KOPT-K1 (cell line): ENCODE measurements around the gene CTIF.

Experiments
- H3K27ac ChIP-seq: fragments of 200-600 bp; sonication (generic); 2 replicates; pipeline ENCODE4 v1.5.1; 2016; ENCODE audit warnings: antibody characterized with exemption, mild to moderate bottlenecking, low read depth, low read length; ENCODE audit not compliant: poor library complexity, severe bottlenecking
- H3K36me3 ChIP-seq: fragments of 200-600 bp; sonication (generic); 2 replicates; pipeline ENCODE4 v1.5.1; 2017; ENCODE audit warnings: antibody characterized with exemption, mild to moderate bottlenecking, low read length, moderate library complexity; ENCODE audit not compliant: insufficient read depth
- H3K9me3 ChIP-seq: fragments of 200-600 bp; sonication (generic); 2 replicates; pipeline ENCODE4 v1.5.1; 2017; ENCODE audit warnings: antibody characterized with exemption, low read length, mild to moderate bottlenecking; ENCODE audit not compliant: insufficient read depth, poor library complexity, severe bottlenecking

The CTIF gene

GRCh38 chr18:48819276-48819675 lies 280.4 kb downstream of the CTIF start:
- H3K27ac ChIP-seq: no peak overlapping the region
- H3K9me3 ChIP-seq: no peaks in the 10 kb centered on the region
- no peaks in the 10 kb centered on the region for H3K36me3 ChIP-seq

DNA sequence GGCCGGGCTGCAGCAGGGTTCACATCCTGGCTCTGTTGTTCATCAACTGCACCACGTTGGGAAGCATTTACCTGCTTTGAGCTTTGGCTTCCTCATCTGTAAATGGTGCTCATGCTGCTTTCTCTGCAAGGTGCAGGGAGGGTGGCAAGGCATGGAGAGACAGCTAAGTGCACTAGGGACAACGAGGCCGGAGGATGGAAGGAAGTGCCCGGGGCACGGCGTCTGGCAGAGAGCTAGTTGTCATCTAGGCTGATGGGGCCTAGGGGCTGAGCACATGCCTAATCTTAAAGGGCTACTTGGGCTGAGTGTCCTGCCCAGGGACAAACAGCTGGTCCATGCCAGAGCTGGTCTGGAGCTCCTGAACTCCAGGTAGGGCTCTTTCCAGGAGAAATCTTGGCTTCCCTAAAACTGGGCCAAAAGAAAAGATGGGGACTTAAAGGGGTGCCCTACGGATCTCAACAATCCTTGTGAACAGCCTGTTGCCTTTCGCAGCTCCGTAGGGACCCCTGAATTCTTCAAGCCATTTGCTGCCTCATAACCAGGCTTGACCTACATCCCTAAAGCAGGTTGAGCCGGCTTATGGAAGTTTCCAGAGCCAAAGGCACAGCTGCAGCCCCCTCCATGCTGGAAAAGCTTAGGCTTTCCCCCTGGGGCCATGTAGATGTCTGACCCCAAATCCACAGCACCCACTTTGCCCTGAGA lies 281.1 kb downstream of the CTIF start:
- Histone ChIP-seq H3K9me3 (no peaks in the 10 kb centered on the region), H3K36me3 (no peaks in the 10 kb centered on the region), H3K27ac (no peak overlapping the region)

DNA sequence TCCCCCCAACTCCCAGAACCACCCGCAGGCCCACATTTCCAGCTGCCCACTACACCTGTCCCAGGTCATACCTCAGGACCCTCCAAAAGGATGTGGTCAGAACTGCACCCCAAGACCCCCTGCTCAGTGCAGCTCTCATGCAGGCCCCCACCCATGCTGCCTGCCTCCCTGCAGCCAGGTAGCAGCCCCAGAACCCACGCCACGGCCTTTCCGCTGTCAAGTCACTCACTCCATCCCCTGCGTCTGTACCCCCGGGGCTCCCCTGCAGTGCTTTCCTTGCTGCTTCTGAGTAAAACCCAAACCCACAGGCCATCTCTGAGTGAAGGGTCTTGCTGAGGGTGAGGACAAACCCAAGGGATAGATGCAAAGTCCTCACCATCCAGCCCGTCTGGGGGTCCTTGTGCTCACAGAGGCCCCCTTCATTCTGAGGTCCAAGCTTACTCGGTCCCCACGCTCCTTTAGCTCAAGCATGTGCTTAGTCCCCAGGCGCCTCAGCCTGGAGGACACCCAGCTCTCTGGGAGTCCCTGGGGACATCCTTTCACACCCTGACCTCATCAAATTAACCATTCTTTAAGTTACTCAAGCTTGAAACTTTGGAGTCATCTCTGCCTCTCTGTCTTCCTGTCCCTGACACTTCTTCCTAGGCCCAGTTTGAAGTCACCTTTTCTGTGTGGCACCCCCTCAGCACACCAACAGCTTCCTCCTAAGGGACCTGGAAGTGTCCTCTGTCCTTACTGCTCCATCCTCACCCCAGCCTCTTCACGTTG lies 281.8 kb downstream of the CTIF start:
- no peak overlapping the region for H3K27ac ChIP-seq
- no peaks in the 10 kb centered on the region for H3K9me3 ChIP-seq
- no peaks in the 10 kb centered on the region for H3K36me3 ChIP-seq

DNA sequence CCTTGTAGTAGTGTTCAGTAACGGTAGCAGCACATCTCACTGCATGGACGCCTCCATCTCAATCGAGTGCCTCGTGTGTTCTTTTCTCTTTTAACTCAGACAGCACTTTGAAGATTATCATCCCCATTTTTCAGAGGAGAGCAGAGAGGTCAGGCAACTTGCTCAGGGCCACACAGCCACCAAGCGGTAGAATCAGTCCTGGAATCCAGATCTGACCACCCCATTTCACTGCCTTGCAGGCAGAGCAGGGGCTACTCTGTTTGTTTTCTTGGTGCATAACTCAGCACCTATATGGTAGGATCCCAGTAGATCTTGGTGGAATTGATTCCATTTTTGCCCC lies 282.4 kb downstream of the CTIF start:
- H3K27ac ChIP-seq: no peak overlapping the region

DNA sequence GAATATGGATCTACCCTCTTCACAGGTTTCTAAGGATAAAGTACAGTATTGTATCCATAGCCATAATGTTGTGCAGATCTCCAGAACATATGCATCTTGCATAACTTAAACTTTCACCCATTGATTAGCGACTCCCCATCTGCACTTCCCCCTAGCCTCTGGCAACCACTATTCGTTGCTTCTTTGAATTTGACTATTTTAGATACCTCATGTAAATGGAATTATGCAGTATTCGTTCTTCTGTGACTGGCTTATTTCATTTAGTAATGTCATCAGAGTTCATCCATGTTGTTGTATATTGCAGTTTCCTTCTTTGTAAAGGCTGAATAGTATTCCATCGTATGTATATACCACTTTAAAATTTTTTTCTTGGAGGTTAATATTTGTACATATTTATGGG lies 283.0 kb downstream of the CTIF start:
- no peaks in the 10 kb centered on the region for H3K9me3 ChIP-seq
- no peaks in the 10 kb centered on the region for H3K36me3 ChIP-seq
- no peak overlapping the region for H3K27ac ChIP-seq

More for the DNA sequence above, 282.4 kb downstream of the CTIF start:
- Histone ChIP-seq H3K36me3 (no peaks in the 10 kb centered on the region), H3K9me3 (no peaks in the 10 kb centered on the region)

- no peaks in the 10 kb centered on the region for H3K36me3 ChIP-seq
- no peaks in the 10 kb centered on the region for H3K9me3 ChIP-seq
- no peak overlapping the region for H3K27ac ChIP-seq
Observed at GRCh38 chr18:48824231-48824970, 285.6 kb downstream of the CTIF start.

DNA sequence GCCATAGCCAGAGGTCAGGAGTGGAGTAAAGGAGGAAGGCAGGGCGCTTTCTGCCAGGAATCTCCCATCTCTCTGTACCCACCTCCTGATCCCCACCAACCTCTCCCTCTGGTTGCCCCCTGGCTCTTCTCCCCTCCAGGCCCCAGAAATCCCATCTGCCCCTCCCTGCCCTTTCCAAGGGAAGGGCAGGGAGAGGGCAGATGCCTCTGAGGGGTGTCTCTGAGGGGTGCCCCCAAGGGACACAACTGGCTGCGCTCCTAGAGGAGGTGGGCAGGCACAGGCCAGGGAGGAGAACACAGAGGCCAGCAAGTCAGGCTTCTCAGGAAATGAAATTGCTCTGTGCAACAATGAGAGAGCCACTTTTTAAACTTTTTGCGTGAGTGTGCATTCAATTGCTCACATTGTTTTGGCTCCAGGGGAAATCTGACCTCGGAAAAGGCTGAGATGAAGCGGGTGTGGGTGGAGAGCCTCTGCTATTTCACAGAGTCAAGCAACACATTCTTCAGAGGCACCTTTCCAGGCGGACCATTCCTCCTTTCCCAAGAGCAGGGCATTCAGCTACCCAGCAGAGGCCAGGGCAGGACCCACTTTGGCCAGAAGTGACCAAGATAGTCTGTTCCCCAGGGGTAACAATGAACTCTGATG lies 286.4 kb downstream of the CTIF start:
- no peaks in the 10 kb centered on the region for H3K9me3 ChIP-seq
- no peak overlapping the region for H3K27ac ChIP-seq
- H3K36me3 ChIP-seq: no peaks in the 10 kb centered on the region

DNA sequence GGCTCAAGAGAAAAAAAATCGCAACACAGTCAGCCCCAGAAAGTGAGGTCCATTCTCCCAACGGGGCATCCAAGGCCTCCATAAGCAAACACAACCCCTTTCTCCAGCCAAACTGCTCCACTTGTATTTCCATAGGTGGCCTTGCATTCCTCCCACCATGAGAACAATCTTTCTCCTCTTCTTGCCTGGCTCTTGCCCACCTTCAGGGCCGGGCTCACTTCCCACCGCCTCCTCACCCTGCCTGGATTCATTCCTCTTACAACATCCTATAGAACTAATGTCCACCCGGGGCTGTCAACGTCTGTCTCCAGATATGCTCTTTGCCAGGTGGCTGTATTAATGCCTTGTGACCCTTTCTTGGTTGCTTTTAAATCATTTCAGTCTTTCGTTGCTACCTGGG lies 287.4 kb downstream of the CTIF start:
- Histone ChIP-seq H3K9me3 (no peaks in the 10 kb centered on the region), H3K27ac (no peak overlapping the region), H3K36me3 (no peaks in the 10 kb centered on the region)

- H3K9me3 ChIP-seq: no peaks in the 10 kb centered on the region
- no peaks in the 10 kb centered on the region for H3K36me3 ChIP-seq
- H3K27ac ChIP-seq: no peak overlapping the region
Observed at GRCh38 chr18:48826806-48827205, 288.0 kb downstream of the CTIF start.

GRCh38 chr18:48827291-48828193 lies 288.7 kb downstream of the CTIF start:
- Histone ChIP-seq H3K9me3 (no peaks in the 10 kb centered on the region), H3K36me3 (no peaks in the 10 kb centered on the region), H3K27ac (no peak overlapping the region)

DNA sequence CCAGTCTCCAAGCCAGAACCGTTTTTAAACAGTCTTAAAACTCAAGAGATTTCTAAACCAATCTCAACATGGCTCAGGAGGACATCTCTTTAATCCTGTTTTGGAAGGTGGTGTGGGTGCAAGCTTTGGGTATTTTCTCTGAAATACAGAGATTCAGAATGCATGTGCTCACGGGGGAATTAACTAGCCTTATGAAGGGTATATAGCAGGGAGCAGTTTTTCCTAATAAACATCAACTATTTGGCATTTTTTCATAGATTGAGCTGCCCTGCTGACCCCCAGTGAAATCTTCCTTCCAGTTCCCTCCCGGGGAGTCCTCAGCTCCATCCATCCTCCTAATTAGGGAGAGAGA lies 289.3 kb downstream of the CTIF start:
- no peaks in the 10 kb centered on the region for H3K9me3 ChIP-seq
- H3K27ac ChIP-seq: no peak overlapping the region
- H3K36me3 ChIP-seq: no peaks in the 10 kb centered on the region

GRCh38 chr18:48828691-48829442 lies 290.0 kb downstream of the CTIF start:
- no peaks in the 10 kb centered on the region for H3K9me3 ChIP-seq
- no peaks in the 10 kb centered on the region for H3K36me3 ChIP-seq
- H3K27ac ChIP-seq: no peak overlapping the region

GRCh38 chr18:48829443-48830149 lies 290.8 kb downstream of the CTIF start:
- H3K36me3 ChIP-seq: no peaks in the 10 kb centered on the region
- H3K27ac ChIP-seq: no peak overlapping the region
- no peaks in the 10 kb centered on the region for H3K9me3 ChIP-seq
